GM18858 (cell line): Measurements from ENCODE around the gene DUSP22.
A peak's percentile ranks its signal among the peaks of the same experiment; 100 is the strongest.

ENCODE experiments used
- ATAC-seq: cut with Tn5 transposase; IDR thresholded peaks from one replicate; pipeline ENCODE4 v1.9.1; 2021; ENCODE audit not compliant: unreplicated experiment

The DUSP22 gene

GRCh38 chr6:349491-349921 lies 57.2 kb downstream of the DUSP22 start:
- ATAC-seq, result no peak

- no peak for ATAC-seq
Measured at GRCh38 chr6:350371-350770, 58.1 kb downstream of the DUSP22 start.

- no peak for ATAC-seq
Measured at GRCh38 chr6:351011-351866, 59.0 kb downstream of the DUSP22 start.

GRCh38 chr6:351867-352289 lies 59.6 kb downstream of the DUSP22 start:
- ATAC-seq, result no peak

GRCh38 chr6:352474-352873 lies 60.2 kb downstream of the DUSP22 start:
- ATAC-seq, result no peak

DNA sequence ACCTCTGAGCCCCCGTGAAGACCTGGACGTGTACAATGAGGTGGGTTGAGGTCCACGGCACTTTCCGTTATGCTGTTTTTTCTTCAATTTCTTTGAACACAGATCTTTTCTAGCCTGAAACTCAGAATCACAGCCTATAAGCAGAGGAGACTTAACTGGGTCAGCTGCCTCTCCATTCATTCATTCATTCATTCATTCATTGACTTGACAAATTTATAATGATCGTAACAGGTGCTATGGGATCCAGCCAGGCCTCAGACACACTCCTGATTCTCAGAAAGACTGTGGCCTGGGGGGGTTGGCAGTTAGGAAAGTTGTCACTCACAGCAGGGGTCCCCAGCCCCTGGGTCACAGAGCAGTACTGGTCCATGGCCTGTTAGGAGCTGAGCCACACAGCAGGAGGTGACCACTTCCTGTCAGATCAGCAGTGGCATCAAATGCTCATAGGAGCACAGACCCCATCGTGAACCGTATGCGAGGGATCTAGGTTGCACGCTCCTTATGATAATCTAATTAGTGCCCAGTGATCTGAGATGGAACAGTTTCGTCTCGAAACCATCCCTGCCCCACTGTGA lies 60.7 kb downstream of the DUSP22 start:
- no peak for ATAC-seq

DNA sequence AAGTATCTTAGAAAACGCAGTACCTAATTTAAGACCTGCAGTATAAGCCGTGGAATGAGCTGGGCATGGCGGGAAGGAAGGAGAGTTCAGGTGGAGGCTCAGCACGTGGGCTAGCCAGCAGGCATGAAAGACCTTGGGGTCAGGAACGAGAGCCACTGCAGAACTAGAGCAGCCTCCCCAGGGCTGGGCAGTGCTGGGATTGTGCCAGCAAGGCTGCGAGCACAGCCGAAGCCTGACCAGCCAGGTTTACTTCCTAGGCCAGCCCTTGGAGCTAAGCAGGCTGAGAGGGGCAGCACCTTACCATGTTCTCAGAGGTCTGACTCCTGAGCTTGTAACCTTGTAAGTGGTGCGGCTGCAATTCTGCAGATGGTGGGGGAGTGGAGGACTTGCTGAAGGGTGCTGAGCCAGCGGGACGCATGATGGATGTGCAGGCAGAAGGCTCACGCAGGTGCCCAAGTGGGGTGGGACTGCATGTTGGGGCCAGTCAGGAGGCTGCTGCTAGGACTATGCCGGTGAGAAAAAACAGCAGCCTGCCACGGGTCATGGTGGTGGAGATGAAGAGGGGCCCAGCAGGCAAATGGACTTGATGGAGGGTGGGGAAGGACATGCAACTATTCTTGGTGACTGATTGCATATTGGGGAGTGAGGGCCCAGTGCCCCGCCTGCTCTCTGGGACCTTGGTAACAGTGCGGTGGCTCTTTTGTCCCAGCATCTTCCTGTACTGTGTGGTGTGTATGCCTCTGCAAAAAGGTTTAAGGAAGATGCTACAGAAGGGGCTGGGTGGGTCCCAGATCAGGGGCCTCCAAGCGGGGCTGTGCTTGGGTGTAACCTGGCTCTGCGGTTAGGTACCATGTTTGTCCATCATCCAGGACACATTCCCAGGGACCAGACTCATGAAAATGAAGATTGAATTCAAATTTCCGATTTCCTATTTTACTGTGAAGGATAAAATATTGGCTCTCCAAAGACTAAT lies 61.6 kb downstream of the DUSP22 start:
- no peak for ATAC-seq

DNA sequence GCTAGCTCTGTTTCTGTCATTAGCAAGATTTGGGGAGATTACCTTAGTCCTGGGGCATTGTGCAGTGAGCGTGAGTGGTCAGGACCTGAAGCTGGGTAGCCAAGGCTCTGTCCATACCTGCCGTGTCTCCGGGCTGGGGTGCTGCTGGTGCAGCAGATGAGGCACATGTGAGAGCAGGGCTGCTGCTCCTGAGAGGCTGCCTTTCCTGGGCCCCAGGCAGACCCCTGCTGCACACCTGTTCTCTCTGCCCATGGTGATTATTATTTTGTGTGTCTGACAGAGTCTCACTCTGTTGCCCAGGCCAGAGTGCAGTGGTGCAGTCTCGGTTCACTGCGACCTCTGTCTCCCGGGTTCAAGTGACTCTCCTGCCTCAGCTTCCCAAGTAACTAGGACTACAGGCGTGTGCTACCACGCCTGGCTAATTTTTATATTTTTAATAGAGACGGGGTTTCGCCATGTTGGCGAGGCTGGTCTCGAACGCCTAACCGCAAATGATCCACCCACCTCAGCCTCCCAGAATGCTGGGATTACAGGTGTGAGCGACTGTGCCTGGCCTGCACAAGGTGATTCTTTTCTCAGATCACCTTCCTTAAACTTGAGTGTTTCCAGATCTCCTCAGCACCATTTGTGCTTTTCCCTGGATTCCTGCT lies 62.5 kb downstream of the DUSP22 start:
- no peak for ATAC-seq

DNA sequence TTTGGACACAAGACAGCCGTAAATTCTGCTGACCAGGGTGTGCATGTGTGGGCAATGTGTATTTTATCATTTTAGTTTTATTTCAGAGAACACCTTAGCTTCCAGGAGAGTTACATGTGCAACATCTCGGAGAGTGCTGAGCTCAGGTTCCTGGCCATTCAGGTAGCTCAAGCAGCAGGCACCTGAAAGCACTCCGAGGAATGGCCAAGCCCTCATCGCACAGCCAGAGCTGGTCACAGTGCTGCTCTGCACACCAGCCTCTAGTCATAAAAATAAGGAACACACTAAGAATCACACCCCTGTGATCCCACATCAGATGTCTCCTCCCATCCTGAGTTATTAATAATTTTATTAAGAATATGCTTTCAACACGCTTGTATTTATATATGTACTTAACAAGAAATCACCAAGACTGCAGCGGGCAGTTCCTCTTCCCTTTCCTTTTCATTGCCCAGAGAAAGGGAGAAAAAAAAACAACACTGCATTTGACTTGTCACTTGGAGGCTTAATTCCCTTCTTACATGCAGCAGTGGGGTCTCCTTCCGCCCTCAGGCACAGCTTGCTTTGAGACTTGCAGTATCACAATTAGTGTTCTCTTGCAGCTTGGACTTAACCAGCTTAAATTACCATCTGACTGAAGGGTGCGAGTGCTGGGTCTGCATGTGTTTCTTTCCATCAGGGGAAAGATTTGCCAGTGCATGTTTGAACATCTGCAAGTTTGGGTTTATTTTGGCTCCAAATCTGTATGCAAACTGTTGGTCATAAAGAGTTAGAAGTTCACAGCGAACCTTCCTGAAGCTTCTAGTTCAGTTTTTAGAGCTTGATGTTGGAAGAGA lies 63.3 kb downstream of the DUSP22 start:
- no peak for ATAC-seq

GRCh38 chr6:356828-357251 lies 64.6 kb downstream of the DUSP22 start:
- peak; percentile 45 for ATAC-seq

GRCh38 chr6:357261-357790 lies 65.0 kb downstream of the DUSP22 start:
- ATAC-seq, result no peak

DNA sequence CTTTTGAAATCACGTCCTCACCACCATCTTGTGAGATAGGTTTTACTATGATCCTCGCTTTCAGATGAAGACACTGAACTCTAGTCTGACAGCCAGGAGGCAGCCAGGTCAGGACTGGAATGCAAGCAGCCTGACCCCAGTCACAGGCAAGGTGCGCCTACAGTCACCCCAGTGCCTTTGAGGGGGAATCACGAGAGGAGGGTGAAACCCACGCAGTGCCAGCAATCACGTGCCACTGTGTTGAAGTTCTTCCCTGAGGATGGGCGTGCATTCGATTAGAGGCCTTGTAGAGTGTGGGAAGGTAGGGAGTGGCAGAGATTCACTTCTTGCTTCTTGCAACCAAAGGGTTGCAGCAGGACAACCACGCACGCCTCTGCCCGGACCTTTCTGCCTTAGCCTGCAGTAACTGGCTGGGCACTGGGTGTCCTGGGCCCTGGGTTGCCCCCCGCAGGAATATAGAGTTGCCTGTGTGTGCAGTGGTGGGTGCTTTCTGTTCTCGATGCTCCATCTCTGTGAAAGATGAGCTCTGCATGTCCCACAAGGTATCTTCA lies 65.6 kb downstream of the DUSP22 start:
- no peak for ATAC-seq

- ATAC-seq, result no peak
Measured at GRCh38 chr6:358432-358831, 66.1 kb downstream of the DUSP22 start.

DNA sequence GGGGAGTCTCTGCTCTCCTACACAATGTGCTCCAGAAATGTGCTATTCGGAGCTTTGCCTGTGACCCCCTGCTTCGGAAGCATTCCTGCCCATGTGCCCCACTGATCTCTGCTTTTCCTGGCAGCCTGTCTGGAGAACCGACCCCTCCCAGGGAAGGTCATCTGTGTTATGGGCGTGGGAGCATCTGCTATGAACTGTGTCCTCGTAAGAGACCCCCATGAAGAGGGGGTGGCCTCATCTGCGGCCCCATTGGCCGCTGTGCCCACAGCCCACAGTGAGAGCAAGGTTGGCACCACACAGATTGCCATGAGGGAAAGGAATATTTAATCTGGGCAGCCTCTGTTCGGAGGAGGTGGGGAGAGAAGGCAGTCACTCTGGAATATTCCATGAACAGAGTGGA lies 66.6 kb downstream of the DUSP22 start:
- ATAC-seq, result no peak

DNA sequence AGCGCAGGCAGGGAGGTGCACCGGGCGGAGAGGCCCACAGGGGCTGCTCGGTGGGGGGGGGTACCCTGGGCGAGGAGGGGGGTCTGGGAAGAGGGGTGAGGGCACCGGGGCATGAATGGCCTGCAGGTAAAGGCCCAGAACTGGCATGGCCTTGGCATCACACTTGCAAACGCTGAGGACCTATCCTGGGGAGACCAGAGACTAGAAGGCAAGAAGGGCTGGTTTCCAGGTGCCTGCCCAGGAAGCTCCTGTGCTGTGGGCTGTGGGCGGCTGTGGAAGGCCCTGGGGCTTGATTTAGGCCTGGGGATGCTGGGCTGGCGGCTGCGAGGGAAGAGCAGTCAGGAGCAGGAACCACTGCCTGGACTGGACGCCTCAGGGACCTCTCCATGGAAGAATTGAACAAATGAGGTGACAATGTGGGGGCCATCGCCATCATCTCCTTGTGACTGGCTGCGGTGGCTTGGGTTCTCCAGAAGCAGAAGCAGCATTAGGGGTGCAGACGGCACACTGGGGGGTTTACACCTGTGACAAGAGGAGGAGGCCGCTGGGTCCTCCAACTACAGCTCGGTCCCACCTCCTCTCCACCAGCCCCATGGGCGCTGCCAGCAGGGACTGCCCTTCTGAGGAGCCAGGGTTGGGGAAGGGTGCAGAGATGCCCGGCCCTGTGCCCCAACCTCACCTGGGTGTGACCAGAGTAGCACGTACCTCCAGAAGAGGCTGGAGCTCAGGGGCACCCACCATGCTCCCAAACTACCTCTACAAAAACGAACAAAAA lies 67.2 kb downstream of the DUSP22 start:
- no peak for ATAC-seq

DNA sequence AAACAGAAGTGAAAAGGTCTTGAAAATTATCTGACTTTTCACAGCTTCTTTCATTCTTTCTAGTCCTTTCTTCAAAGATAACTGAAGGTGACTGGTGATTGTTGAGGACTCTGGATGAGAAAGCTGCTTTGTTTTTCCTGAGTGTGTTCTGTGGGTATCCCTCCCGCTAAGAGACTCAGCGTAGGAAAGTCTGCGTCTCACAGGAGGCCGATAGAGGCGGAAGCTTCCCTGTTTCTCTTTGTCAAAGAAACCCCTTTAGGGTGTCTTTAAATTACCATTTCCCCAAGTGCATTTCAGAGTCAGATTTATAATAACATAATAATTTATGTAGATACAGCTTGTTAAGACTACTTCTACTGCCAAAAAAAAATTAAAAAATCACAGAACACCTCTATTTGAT lies 68.1 kb downstream of the DUSP22 start:
- ATAC-seq, result no peak

DNA sequence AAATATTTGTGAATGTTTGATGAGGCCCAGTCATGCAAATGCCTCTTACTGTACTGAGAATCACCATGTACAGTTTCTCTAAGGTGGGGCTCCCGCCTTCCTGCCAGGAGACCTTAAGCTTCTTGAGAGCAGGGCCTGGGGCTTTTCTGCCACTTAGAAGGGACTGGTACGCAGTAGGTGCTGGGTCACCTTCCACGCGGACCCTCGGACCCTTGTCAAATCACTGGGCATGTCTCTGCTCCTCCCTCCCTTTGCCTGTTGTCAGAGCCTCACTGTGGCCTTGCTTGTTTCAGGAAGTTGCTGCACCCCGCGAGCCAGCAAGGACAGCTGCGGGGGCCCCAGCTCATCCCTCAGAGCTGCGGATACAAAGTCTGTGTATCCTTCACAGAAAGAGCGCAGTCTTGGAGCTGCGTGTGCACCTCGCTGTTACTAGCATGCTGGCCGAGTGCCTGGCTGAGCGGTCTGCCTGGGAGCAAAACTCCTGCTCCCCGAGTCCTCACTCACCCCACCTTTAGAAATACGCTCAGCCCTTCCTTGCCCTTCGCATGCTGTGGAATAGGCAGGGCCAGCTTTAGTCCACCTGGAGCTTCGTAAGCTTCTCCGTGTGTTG lies 68.6 kb downstream of the DUSP22 start:
- no peak for ATAC-seq

GRCh38 chr6:361411-362132 lies 69.3 kb downstream of the DUSP22 start:
- ATAC-seq, result no peak
